Stimulated activated naive B cell treated with anti-CD40 and anti-IgM and Interleukin-4, amounts not matched to agents 10 μg/mL and 1 μg/mL and 100 μg/mL, for 72 hours (primary cell): Measurements from ENCODE around the gene BTNL3.
"Not testable (repeated sequence)": the region's sequence is repeated elsewhere in the genome, so short reads cannot be mapped to it uniquely, and the experiment has no call there.

Experiments
- ATAC-seq, 2 donors: fragments of 150-1000 bp; cut with Tn5 transposase; replicated peaks; 2 replicates each; pipeline ENCODE4 v1.10.0; 2021; ENCODE audit warnings: moderate library complexity in 1 of 2
- DNase-seq: peaks from one replicate; pipeline ENCODE4 v3.0.0; 2021
- H3K27ac Mint-ChIP-seq: one replicate; pipeline ENCODE4 v1.8.0; 2022; ENCODE audit warnings: mild to moderate bottlenecking, mixed read lengths
- H3K27me3 Mint-ChIP-seq, 2 donors: one replicate each; pipeline ENCODE4 v1.8.0; 2022; ENCODE audit warnings: mixed read lengths in 2 of 2
- H3K36me3 Mint-ChIP-seq, 2 donors: one replicate each; pipeline ENCODE4 v1.8.0; 2022; ENCODE audit warnings: mixed read lengths in 2 of 2, mild to moderate bottlenecking in 1 of 2
- H3K4me1 Mint-ChIP-seq, 2 donors: one replicate each; pipeline ENCODE4 v1.8.0; 2022; ENCODE audit warnings: mixed read lengths in 2 of 2, mild to moderate bottlenecking in 1 of 2
- H3K4me3 Mint-ChIP-seq, 2 donors: one replicate each; pipeline ENCODE4 v1.8.0; 2022; ENCODE audit warnings: mild to moderate bottlenecking in 2 of 2, mixed read lengths in 2 of 2, moderate library complexity in 1 of 2
- H3K9me3 Mint-ChIP-seq, 2 donors: one replicate each; pipeline ENCODE4 v1.8.0; 2022; ENCODE audit warnings: mixed read lengths in 2 of 2, mild to moderate bottlenecking in 1 of 2

Gene BTNL3

DNA sequence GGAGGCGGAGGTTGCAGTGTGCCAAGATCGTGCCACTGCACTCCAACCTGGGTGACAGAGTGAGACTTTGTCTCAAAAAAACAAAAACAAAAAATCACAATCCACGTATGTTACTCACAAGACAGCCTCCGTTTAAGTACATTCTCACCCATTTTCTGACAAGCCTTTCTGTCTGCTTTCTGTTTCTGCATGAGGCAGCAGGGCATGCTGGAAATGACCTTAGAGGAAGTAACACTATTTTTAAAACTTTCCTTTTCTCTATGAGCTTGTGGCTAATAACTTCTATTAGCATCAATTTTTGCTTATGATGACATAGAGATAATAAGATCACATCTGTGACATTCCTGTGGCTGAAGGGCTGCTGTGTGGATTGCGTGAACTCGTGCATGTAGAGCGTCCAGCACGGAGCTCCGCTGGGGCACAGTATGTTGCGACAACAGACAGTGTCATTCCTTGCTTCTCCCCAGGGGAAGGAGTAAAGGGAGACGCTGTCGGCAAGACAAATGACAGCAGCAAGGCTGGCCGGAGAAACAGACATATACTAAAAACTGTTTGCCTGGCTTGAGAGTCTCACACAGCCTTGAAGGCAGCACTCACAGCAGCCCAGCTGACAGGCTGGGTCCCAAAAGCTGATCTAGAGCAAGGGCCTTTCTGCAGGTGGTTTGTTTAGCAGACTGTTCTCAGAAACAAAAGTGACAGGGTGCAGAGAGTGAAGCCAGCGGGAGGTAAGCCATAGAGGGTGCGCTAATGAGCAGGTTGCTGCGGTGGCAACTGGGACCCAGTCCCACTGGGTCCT lies 1.6 kb downstream of the BTNL3 start:
- Mint-ChIP-seq H3K4me3 (no peak overlapping the region), H3K27me3 (peaks cover 20 to 21% of the 10 kb centered on the region in 2 donors), H3K9me3 (peaks cover 4 to 12% of the 10 kb centered on the region in 2 donors), H3K36me3 (peaks cover 0 to 7% of the 10 kb centered on the region in 2 donors), H3K27ac (no peak overlapping the region), H3K4me1 (no peaks in the 10 kb centered on the region)
- ATAC-seq (no peak), DNase-seq (no peak)

DNA sequence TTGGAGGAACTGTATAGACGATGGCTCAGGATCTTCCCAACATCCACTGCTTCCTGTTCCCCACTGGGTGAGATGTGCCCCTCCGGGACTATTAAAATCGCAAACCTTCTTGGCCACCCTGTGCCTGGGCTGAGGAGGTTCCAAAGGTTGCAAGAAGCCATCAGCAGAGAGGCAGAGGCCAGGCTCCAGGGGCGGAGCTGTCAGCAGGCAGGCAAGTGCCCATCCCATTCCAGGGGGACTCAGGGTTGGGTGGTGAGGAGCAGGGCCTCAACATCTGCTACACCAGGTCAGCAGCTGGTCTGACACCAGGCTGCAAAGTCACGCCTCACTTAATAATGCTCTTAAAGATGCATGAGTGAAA lies 2.2 kb downstream of the BTNL3 start:
- H3K36me3 Mint-ChIP-seq, result peaks cover 0 to 7% of the 10 kb centered on the region in 2 donors
- H3K4me1 Mint-ChIP-seq, result no peaks in the 10 kb centered on the region
- no peak overlapping the region for H3K4me3 Mint-ChIP-seq
- peaks cover 4 to 12% of the 10 kb centered on the region in 2 donors for H3K9me3 Mint-ChIP-seq
- DNase-seq, result no peak
- no peak for ATAC-seq
- peaks cover 20 to 21% of the 10 kb centered on the region in 2 donors for H3K27me3 Mint-ChIP-seq
- H3K27ac Mint-ChIP-seq, result no peak overlapping the region

DNA sequence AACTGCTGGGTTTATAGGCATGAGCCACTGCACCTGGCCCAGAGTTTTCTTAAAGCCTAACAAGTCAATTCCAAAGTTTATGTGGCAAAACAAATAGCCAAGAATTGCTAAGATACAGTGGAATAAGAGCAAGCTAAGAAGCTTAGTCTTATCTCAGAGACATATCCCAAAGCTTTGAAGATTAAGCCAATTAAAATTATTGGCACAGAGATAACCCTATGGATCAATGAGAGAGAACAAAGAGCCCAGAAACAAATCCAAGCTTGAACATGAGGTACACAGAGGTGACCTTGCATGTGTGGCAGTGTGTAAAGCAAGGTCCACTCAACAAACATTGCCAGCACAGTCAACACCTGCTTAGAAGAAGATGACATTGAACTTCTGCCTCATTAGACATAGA lies 13.3 kb downstream of the BTNL3 start:
- Mint-ChIP-seq H3K4me3 (no peak overlapping the region), H3K27me3 (peaks cover 13 to 19% of the 10 kb centered on the region in 2 donors), H3K4me1 (peaks cover 6 to 7% of the 10 kb centered on the region in 2 donors), H3K36me3 (no peaks in the 10 kb centered on the region), H3K27ac (no peak overlapping the region), H3K9me3 (no peaks in the 10 kb centered on the region)
- no peak for ATAC-seq
- DNase-seq, result no peak

DNA sequence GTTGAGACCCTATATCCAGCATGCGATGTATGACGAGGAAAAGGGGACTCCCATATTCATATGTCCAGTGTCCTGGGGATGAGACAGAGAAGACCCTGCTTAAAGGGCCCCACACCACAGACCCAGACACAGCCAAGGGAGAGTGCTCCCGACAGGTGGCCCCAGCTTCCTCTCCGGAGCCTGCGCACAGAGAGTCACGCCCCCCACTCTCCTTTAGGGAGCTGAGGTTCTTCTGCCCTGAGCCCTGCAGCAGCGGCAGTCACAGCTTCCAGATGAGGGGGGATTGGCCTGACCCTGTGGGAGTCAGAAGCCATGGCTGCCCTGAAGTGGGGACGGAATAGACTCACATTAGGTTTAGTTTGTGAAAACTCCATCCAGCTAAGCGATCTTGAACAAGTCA lies 17.1 kb downstream of the BTNL3 start:
- H3K4me1 Mint-ChIP-seq, result peaks cover 6 to 7% of the 10 kb centered on the region in 2 donors
- no peak overlapping the region for H3K4me3 Mint-ChIP-seq
- H3K27me3 Mint-ChIP-seq, result peaks cover 12 to 16% of the 10 kb centered on the region in 2 donors
- no peak for ATAC-seq
- DNase-seq, result no peak
- H3K27ac Mint-ChIP-seq, result no peak overlapping the region
- no peaks in the 10 kb centered on the region for H3K9me3 Mint-ChIP-seq
- no peaks in the 10 kb centered on the region for H3K36me3 Mint-ChIP-seq

DNA sequence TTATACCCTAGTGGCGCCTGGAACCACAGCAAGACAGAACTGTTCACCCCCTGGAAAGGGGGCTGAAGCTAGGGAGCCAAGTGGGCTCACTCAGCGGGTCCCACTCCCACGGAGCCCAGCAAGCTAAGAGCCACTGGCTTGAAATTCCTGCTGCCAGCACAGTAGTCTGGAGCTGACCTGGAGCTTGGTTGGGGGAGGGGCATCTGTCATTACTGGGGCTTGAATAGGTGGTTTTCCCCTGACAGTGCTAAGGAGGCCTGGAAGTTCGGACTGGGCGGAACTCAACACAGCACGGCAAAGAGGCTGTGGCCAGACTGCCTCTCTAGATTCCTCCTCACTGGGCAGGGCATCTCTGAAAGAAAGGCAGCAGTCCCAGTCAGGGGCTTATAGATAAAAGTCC lies 19.5 kb downstream of the BTNL3 start:
- H3K9me3 Mint-ChIP-seq, result no peaks in the 10 kb centered on the region
- peaks cover 11 to 13% of the 10 kb centered on the region in 2 donors for H3K4me1 Mint-ChIP-seq
- no peak overlapping the region for H3K4me3 Mint-ChIP-seq
- DNase-seq (no peak), ATAC-seq (no peak)
- no peaks in the 10 kb centered on the region for H3K36me3 Mint-ChIP-seq
- peaks cover 12 to 16% of the 10 kb centered on the region in 2 donors for H3K27me3 Mint-ChIP-seq
- no peak overlapping the region for H3K27ac Mint-ChIP-seq

GRCh38 chr5:181010018-181010417 lies 21.4 kb downstream of the BTNL3 start:
- not testable (repeated sequence) for H3K4me1 Mint-ChIP-seq, H3K27ac Mint-ChIP-seq, H3K4me3 Mint-ChIP-seq, H3K36me3 Mint-ChIP-seq, DNase-seq, ATAC-seq, H3K9me3 Mint-ChIP-seq
- H3K27me3 Mint-ChIP-seq, result peaks cover 3 to 16% of the 10 kb centered on the region in 2 donors

DNA sequence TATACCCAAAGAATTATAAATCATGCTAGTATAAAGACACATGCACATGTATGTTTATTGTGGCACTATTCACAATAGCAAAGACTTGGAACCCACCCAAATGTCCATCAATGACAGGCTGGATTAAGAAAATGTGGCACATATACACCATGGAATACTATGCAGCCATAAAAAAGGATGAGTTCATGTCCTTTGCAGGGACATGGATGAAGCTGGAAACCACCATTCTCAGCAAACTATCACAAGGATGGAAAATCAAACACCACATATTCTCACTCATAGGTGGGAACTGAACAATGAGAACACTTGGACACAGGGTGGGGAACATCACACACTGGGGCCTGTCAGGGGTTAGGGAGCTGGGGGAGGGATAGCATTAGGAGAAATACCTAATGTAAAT lies 26.0 kb downstream of the BTNL3 start:
- not testable (repeated sequence) for H3K9me3 Mint-ChIP-seq, H3K4me3 Mint-ChIP-seq, H3K36me3 Mint-ChIP-seq, ATAC-seq, H3K27ac Mint-ChIP-seq, DNase-seq, H3K4me1 Mint-ChIP-seq
- peaks cover 18 to 25% of the 10 kb centered on the region in 2 donors for H3K27me3 Mint-ChIP-seq

DNA sequence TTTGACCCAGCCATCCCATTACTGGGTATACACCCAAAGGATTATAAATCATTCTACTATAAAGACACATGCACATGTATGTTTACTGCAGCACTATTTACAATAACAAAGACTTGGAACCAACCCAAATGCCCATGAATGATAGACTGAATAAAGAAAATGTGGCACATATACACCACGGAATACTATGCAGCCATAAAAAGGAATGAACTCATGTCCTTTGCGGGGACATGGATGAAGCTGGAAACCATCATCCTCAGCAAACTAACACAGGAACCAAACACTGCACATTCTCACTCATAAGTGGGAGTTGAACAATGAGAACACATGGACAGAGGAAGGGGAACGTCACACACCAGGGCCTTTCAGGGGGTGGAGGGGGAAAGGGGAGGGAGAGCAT lies 28.8 kb downstream of the BTNL3 start:
- peaks cover 9 to 19% of the 10 kb centered on the region in 2 donors for H3K9me3 Mint-ChIP-seq
- not testable (repeated sequence) for H3K27ac Mint-ChIP-seq, H3K4me1 Mint-ChIP-seq, ATAC-seq, DNase-seq, H3K4me3 Mint-ChIP-seq, H3K36me3 Mint-ChIP-seq
- peaks cover 18 to 38% of the 10 kb centered on the region in 2 donors for H3K27me3 Mint-ChIP-seq

- no peak overlapping the region for H3K4me3 Mint-ChIP-seq
- ATAC-seq (no peak), DNase-seq (no peak)
- H3K27ac Mint-ChIP-seq, result no peak overlapping the region
- H3K27me3 Mint-ChIP-seq, result peaks cover 40 to 49% of the 10 kb centered on the region in 2 donors
- H3K36me3 Mint-ChIP-seq, result peaks cover 4 to 7% of the 10 kb centered on the region in 2 donors
- H3K9me3 Mint-ChIP-seq, result peaks cover 30 to 33% of the 10 kb centered on the region in 2 donors
- H3K4me1 Mint-ChIP-seq, result no peaks in the 10 kb centered on the region
Observed at GRCh38 chr5:181020688-181021087, 32.0 kb downstream of the BTNL3 start.

DNA sequence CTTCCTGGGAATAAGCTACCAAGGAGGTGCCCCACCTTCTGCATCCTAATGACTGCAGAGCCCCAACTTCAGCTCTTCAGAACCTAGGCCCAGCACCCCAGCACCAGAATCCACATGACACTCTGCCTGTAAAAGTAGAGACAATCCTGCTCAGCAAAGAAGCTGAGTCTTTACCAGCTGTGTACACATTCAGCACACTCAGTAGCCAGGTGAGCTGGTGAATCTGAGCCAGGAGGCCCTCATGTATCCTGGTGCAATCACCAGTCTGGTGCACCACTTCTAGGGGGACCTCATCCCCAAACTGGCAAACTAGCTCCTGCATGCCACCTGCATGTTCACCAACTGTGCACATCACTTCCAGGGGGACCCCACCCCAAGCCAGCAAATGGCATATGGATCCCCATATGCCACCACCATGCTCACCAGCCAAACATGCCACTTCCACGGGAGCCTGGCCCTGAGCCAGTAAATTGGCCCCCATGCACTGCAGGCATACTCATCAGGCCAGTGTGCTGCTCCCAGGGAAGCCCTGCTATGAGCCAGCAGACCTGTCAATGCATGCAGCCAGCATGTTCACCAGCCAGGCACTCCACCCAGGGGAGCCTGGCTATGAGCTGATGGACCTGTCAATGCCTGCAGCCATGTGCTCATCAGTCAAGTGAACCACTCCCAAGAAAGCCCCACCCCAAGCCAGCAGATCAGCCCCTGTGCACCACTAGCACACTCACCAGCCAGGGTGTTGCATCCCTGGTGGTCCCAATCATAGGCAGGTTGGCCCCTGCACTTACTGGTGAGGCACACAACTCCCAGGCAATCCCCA lies 35.8 kb downstream of the BTNL3 start:
- peaks cover 3 to 7% of the 10 kb centered on the region in 2 donors for H3K36me3 Mint-ChIP-seq
- peaks cover 30 to 33% of the 10 kb centered on the region in 2 donors for H3K9me3 Mint-ChIP-seq
- H3K4me1 Mint-ChIP-seq, result no peaks in the 10 kb centered on the region
- H3K27ac Mint-ChIP-seq, result no peak overlapping the region
- peaks cover 28 to 36% of the 10 kb centered on the region in 2 donors for H3K27me3 Mint-ChIP-seq
- DNase-seq, result no peak
- no peak overlapping the region for H3K4me3 Mint-ChIP-seq
- ATAC-seq, result no peak

DNA sequence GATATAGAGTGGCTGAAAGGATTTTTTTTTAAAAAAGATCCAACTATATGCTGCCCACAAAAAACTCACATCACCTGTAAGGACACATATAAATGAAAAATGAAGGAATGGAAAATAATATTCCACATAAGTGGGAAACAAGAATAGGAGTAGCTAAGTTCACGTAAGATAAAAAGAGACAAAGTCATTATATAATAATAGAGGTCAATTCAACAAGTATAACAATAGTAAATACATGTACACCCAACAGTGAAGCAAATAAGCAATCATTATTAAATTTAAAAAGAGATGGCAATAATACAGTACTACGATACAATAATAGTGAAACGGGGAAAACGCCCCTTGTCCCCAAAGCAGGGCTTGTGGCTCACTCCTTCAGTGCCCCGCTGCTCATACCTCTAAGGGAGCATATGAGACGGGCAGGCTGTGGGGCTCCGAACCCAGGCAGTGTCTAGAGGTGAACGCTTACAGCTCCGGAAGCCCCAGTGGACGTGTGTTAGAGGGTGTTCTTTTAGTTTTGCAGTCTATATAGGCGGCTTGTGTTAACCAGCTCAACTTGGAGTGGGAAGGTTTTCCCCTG lies 38.9 kb downstream of the BTNL3 start:
- ATAC-seq (no peak), DNase-seq (no peak)
- Mint-ChIP-seq H3K9me3 (peaks cover 24 to 26% of the 10 kb centered on the region in 2 donors), H3K4me1 (no peaks in the 10 kb centered on the region), H3K4me3 (no peak overlapping the region), H3K36me3 (peaks cover 4 to 10% of the 10 kb centered on the region in 2 donors), H3K27me3 (peaks cover 32 to 33% of the 10 kb centered on the region in 2 donors), H3K27ac (no peak overlapping the region)

- no peaks in the 10 kb centered on the region for H3K4me1 Mint-ChIP-seq
- ATAC-seq, result no peak
- H3K27me3 Mint-ChIP-seq, result peaks cover 28 to 33% of the 10 kb centered on the region in 2 donors
- no peak overlapping the region for H3K27ac Mint-ChIP-seq
- H3K9me3 Mint-ChIP-seq, result peaks cover 19 to 20% of the 10 kb centered on the region in 2 donors
- DNase-seq, result no peak
- H3K4me3 Mint-ChIP-seq, result no peak overlapping the region
- H3K36me3 Mint-ChIP-seq, result peaks cover 4% of the 10 kb centered on the region in 2 donors
Observed at GRCh38 chr5:181028032-181028819, 39.6 kb downstream of the BTNL3 start.

DNA sequence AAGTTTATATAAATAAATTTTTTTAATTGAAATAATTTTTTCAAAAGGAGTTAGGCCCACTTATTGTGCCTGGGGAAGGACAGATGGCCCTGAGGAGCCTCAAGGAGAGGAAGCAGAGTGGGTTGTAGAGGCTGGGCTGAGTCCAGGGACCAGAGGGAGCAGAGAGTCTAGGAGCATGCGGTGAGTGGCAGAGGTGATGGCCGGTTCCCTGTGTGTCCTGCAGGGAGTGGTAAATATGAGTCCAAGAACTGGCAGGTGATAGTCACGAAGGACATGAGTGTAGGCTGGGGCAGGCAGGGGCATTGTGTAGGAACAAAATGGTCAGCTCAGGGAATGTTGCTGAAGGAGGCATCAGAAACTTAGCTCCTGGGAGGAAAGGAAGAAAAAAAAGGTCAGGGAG lies 43.1 kb downstream of the BTNL3 start:
- peaks cover 4 to 22% of the 10 kb centered on the region in 2 donors for H3K27me3 Mint-ChIP-seq
- H3K36me3 Mint-ChIP-seq, result peaks cover 4% of the 10 kb centered on the region in 2 donors

More for the DNA sequence above, 43.1 kb downstream of the BTNL3 start:
- H3K9me3 Mint-ChIP-seq, result peaks cover 6 to 9% of the 10 kb centered on the region in 2 donors
- no peak for ATAC-seq
- no peak overlapping the region for H3K4me3 Mint-ChIP-seq
- no peak for DNase-seq
- H3K27ac Mint-ChIP-seq, result no peak overlapping the region
- H3K4me1 Mint-ChIP-seq, result no peaks in the 10 kb centered on the region
